NCI-H446 (cell line): ENCODE measurements around the gene CYB5R4.

Source experiments
- DNase-seq, 2 experiments: peaks; one replicate each; lab custom pipeline; 2025; lab: John Stamatoyannopoulos, UW

The CYB5R4 gene

GRCh38 chr6:83984411-83984810 lies 124.9 kb downstream of the CYB5R4 start:
- no peak for DNase-seq

GRCh38 chr6:83985308-83985713 lies 125.8 kb downstream of the CYB5R4 start:
- DNase-seq: no peak

- no peak for DNase-seq
Measured at GRCh38 chr6:83985715-83986114, 126.2 kb downstream of the CYB5R4 start.

- no peak for DNase-seq
Measured at GRCh38 chr6:83998021-83998584, 138.6 kb downstream of the CYB5R4 start.

- DNase-seq: no peak
Measured at GRCh38 chr6:84001119-84001518, 141.6 kb downstream of the CYB5R4 start.

- no peak for DNase-seq
Measured at GRCh38 chr6:84002226-84002625, 142.7 kb downstream of the CYB5R4 start.

- no peak for DNase-seq
Measured at GRCh38 chr6:84003131-84003530, 143.6 kb downstream of the CYB5R4 start.

GRCh38 chr6:84003654-84004053 lies 144.2 kb downstream of the CYB5R4 start:
- DNase-seq: no peak

- DNase-seq: no peak
Measured at GRCh38 chr6:84007871-84008270, 148.4 kb downstream of the CYB5R4 start.

- no peak for DNase-seq
Measured at GRCh38 chr6:84013354-84013753, 153.9 kb downstream of the CYB5R4 start.

- no peak for DNase-seq
Measured at GRCh38 chr6:84013931-84014330, 154.4 kb downstream of the CYB5R4 start.

- no peak for DNase-seq
Measured at GRCh38 chr6:84016029-84016428, 156.5 kb downstream of the CYB5R4 start.
